GM18517 (cell line): Measurements from ENCODE around the gene CYP2A6.
"Not testable (repeated sequence)": the region's sequence is repeated elsewhere in the genome, so short reads cannot be mapped to it uniquely, and the experiment has no call there.

ENCODE experiments used
- ATAC-seq: cut with Tn5 transposase; IDR thresholded peaks from one replicate; pipeline ENCODE4 v1.9.1; 2021; ENCODE audit warnings: mild to moderate bottlenecking, moderate library complexity; ENCODE audit not compliant: unreplicated experiment

CYP2A6 gene

GRCh38 chr19:40850277-40850676 lies at the start of gene CYP2A6:
Gene CYP2A6 (minus strand): TSS chr19:40850447. CDS start chr19:40850426, 21 bp downstream.
- ATAC-seq = not testable (repeated sequence)

- not testable (repeated sequence) for ATAC-seq
These were observed 49.7 kb upstream of the CYP2A6 start for GRCh38 chr19:40899964-40900363.

- ATAC-seq = not testable (repeated sequence)
These were observed 46.9 kb upstream of the CYP2A6 start for GRCh38 chr19:40896843-40897789.

GRCh38 chr19:40896418-40896796 lies 46.2 kb upstream of the CYP2A6 start:
- ATAC-seq = no peak

- no peak for ATAC-seq
These were observed 42.9 kb upstream of the CYP2A6 start for GRCh38 chr19:40893112-40893511.

GRCh38 chr19:40889366-40889765 lies 39.1 kb upstream of the CYP2A6 start:
- ATAC-seq = no peak

GRCh38 chr19:40888191-40888590 lies 37.9 kb upstream of the CYP2A6 start:
- no peak for ATAC-seq

GRCh38 chr19:40884187-40884931 lies 34.1 kb upstream of the CYP2A6 start:
- ATAC-seq = not testable (repeated sequence)

- not testable (repeated sequence) for ATAC-seq
These were observed 31.8 kb upstream of the CYP2A6 start, which contains the start of gene CYP2A7 for GRCh38 chr19:40882062-40882461. Gene CYP2A7 (minus strand): TSS chr19:40882231. CDS start chr19:40882210, 21 bp downstream.

GRCh38 chr19:40879349-40879748 lies 29.1 kb upstream of the CYP2A6 start:
- not testable (repeated sequence) for ATAC-seq

- ATAC-seq = not testable (repeated sequence)
These were observed 25.3 kb upstream of the CYP2A6 start for GRCh38 chr19:40875526-40875951.

GRCh38 chr19:40874874-40875273 lies 24.6 kb upstream of the CYP2A6 start:
- not testable (repeated sequence) for ATAC-seq

GRCh38 chr19:40873873-40874272 lies 23.6 kb upstream of the CYP2A6 start:
- not testable (repeated sequence) for ATAC-seq

GRCh38 chr19:40872209-40872608 lies 22.0 kb upstream of the CYP2A6 start:
- no peak for ATAC-seq

- no peak for ATAC-seq
These were observed 17.5 kb upstream of the CYP2A6 start for GRCh38 chr19:40867701-40868100.

- ATAC-seq = not testable (repeated sequence)
These were observed 14.7 kb upstream of the CYP2A6 start for GRCh38 chr19:40864739-40865496.

GRCh38 chr19:40862785-40863184 lies 12.5 kb upstream of the CYP2A6 start:
- ATAC-seq = no peak

GRCh38 chr19:40862333-40862732 lies 12.1 kb upstream of the CYP2A6 start:
- no peak for ATAC-seq

GRCh38 chr19:40858109-40858508 lies 7.9 kb upstream of the CYP2A6 start:
- ATAC-seq = no peak

- ATAC-seq = not testable (repeated sequence)
These were observed 2.4 kb upstream of the CYP2A6 start for GRCh38 chr19:40852467-40853152.
